ENCODE results near the gene NR3C2.

DNA sequence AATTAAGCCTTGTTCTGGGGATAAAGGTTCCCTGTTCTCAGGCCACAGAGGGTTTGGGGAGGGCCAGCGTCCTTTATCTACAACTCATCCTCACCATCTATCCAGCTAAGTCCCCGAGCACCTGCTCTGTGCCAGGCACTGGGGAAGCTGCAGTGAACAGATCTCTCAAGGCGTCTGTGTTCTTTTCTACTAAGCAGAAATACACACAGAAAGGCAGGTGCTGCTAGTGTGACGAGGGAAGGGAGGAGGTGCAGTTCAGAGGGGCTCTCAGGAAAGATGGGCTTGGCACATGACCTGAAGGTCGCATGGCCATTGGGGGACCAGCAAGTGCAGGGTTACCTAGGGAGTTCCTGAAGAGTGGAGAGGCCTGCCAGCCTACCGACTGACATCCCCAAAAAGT is 352.2 kb downstream of the NR3C2 start:
- TF ChIP-seq, protein P1, sequence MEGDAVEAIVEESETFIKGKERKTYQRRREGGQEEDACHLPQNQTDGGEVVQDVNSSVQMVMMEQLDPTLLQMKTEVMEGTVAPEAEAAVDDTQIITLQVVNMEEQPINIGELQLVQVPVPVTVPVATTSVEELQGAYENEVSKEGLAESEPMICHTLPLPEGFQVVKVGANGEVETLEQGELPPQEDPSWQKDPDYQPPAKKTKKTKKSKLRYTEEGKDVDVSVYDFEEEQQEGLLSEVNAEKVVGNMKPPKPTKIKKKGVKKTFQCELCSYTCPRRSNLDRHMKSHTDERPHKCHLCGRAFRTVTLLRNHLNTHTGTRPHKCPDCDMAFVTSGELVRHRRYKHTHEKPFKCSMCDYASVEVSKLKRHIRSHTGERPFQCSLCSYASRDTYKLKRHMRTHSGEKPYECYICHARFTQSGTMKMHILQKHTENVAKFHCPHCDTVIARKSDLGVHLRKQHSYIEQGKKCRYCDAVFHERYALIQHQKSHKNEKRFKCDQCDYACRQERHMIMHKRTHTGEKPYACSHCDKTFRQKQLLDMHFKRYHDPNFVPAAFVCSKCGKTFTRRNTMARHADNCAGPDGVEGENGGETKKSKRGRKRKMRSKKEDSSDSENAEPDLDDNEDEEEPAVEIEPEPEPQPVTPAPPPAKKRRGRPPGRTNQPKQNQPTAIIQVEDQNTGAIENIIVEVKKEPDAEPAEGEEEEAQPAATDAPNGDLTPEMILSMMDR (conservative IDR thresholded peaks at IDR 0.05; ENCODE audit: low read depth, low read length): no peak
- TF ChIP-seq, protein P2, sequence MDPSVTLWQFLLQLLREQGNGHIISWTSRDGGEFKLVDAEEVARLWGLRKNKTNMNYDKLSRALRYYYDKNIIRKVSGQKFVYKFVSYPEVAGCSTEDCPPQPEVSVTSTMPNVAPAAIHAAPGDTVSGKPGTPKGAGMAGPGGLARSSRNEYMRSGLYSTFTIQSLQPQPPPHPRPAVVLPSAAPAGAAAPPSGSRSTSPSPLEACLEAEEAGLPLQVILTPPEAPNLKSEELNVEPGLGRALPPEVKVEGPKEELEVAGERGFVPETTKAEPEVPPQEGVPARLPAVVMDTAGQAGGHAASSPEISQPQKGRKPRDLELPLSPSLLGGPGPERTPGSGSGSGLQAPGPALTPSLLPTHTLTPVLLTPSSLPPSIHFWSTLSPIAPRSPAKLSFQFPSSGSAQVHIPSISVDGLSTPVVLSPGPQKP (IDR thresholded peaks at IDR 0.05; ENCODE audit: borderline replicate concordance, low read depth, low read length): no peak
- TF ChIP-seq RAD21 (IDR thresholded peaks at IDR 0.05; ENCODE audit: low read length): no peak
- no peak for TF ChIP-seq BHLHE40 (IDR thresholded peaks at IDR 0.05; ENCODE audit: low read depth, low read length)
- no peak for TF ChIP-seq POLR2A (IDR thresholded peaks at IDR 0.05; ENCODE audit: low read depth, low read length)
- TF ChIP-seq RFX5 (IDR thresholded peaks at IDR 0.05; ENCODE audit: low read depth, low read length): no peak
- TF ChIP-seq FOS (IDR thresholded peaks at IDR 0.05; ENCODE audit: low read depth, low read length): no peak
- TF ChIP-seq CEBPB (IDR thresholded peaks at IDR 0.05; ENCODE audit: low read depth, low read length): no peak

Data from IMR-90 (cell line).